Measurements from ENCODE around the gene PSME4. TPM values are rescaled to one million over a fixed set of nuclear protein-coding genes. Genes with fewer than 3 reads are reported as not detected.

The PSME4 gene
- total and polyA plus RNA-seq, 2 of the 13 experiments (the other 11 are each of a cell fraction or from before 2014, with no cell fraction given), result 52.1 to 77.8 TPM

DNA sequence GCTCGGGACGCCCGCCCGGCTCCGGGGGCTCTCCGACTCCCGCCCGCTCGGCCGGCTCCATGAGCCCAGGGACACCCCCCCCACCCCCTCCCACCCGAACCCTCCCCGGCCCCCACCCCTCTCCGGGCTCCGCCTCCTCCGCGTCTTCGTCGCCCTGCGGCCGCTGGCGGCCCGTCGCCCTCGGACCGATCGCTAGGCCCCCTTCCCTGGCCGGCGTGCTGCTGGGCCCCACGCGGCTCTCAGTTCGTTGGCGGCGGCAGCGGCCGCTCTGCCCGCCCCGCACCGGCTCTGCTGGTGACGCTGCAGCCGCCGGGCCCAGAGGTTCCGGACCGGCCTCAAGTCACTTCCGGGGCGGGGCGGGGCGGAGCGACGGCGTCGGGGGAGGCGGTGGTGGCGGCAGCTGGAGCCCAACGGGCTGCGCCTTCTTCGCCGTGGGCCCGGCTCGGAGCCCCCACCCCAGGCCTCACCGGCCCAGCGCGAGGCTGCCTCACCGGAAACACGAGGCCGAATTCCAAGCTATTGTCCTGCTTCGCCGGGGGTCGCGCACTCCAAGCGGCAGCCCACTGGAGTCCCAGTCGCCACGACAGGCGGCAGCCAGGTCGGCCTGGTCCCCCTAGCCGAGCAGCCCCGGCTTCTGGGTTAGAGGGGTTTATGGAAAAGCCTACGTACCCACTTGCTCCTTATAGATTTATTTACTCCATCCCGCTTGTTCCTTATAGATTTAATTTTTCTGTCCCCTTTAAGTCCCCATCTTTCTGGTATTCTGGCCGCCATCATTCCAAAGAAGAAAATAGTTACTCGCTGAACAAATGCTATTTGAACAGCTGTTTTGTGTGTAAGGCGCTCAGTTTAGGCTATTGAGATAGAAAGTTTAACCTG is at the start of gene PSME4 (continued):
- TF ChIP-seq, protein P1, sequence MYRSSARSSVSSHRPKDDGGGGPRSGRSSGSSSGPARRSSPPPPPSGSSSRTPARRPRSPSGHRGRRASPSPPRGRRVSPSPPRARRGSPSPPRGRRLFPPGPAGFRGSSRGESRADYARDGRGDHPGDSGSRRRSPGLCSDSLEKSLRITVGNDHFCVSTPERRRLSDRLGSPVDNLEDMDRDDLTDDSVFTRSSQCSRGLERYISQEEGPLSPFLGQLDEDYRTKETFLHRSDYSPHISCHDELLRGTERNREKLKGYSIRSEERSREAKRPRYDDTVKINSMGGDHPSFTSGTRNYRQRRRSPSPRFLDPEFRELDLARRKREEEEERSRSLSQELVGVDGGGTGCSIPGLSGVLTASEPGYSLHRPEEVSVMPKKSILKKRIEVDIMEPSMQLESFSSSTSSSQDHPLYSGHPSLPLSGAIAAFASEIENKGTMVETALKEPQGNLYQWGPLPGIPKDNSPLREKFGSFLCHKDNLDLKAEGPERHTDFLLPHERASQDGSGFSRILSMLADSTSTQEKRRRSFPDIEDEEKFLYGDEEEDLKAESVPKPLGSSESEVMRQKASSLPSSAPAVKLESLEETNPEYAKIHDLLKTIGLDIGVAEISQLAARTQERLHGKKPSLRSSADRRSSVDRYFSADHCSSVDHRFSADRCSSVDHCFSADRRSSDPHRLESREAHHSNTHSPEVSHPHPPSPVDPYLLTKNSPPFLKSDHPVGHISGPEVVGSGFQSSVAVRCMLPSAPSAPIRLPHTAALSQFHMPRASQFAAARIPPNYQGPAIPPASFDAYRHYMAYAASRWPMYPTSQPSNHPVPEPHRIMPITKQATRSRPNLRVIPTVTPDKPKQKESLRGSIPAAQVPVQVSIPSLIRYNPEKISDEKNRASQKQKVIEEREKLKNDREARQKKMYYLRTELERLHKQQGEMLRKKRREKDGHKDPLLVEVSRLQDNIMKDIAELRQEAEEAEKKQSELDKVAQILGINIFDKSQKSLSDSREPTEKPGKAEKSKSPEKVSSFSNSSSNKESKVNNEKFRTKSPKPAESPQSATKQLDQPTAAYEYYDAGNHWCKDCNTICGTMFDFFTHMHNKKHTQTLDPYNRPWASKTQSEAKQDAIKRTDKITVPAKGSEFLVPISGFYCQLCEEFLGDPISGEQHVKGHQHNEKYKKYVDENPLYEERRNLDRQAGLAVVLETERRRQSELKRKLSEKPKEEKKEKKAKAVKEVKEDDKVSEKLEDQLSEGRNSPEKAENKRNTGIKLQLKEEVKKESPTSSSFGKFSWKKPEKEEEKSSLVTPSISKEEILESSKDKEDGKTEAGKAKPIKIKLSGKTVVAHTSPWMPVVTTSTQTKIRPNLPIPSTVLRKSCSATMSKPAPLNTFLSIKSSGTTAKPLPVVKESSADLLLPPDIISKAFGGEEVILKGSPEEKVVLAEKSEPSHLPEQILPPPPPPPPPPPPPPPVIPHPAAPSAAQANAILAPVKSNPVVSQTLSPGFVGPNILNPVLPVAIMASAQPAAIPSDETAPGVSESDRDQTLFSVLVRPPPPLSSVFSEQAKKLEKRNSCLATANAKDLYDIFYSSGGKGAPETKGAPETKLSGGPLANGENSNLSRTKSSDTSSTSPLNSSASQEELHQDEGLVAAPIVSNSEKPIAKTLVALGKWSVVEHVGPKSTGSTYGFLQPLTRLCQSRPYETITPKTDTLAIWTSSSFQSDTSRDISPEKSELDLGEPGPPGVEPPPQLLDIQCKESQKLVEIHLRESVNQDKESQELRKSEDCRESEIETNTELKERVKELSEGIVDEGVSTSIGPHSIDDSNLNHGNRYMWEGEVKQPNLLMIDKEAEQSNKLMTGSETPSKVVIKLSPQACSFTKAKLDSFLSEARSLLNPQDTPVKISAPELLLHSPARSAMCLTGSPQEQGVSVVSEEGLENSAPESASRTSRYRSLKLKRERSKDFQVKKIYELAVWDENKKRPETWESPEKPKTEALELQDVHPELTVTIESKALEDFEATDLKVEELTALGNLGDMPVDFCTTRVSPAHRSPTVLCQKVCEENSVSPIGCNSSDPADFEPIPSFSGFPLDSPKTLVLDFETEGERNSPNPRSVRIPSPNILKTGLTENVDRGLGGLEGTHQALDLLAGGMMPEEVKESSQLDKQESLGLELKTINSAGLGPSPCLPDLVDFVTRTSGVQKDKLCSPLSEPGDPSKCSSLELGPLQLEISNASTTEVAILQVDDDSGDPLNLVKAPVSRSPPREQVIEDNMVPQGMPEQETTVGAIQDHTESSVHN (CRISPR knock-in tag; IDR thresholded peaks at IDR 0.05), result 0 out of 2 replicates have a peak, but pooled peaks have one; percentile 60
- TF ChIP-seq NR3C1 (CRISPR knock-in tag; IDR thresholded peaks at IDR 0.05) (no peak), ZNF260 (CRISPR knock-in tag; IDR thresholded peaks at IDR 0.05; ENCODE audit: borderline replicate concordance, low read depth) (no peak), CBX5 (CRISPR knock-in tag; IDR thresholded peaks at IDR 0.05; ENCODE audit: borderline replicate concordance) (no peak), AKAP8 (CRISPR knock-in tag; IDR thresholded peaks at IDR 0.05) (0 out of 2 replicates have a peak, but pooled peaks have one; percentile 26), SMAD9 (CRISPR knock-in tag; IDR thresholded peaks at IDR 0.05) (0 out of 2 replicates have a peak, but pooled peaks have one; percentile 55), ATF3 (CRISPR knock-in tag; IDR thresholded peaks at IDR 0.05) (no peak), TRIM24 (CRISPR knock-in tag; IDR thresholded peaks at IDR 0.05) (no peak), ZNF274 (CRISPR knock-in tag; IDR thresholded peaks at IDR 0.05) (peak; percentile 88)
- TF ChIP-seq, protein P2, sequence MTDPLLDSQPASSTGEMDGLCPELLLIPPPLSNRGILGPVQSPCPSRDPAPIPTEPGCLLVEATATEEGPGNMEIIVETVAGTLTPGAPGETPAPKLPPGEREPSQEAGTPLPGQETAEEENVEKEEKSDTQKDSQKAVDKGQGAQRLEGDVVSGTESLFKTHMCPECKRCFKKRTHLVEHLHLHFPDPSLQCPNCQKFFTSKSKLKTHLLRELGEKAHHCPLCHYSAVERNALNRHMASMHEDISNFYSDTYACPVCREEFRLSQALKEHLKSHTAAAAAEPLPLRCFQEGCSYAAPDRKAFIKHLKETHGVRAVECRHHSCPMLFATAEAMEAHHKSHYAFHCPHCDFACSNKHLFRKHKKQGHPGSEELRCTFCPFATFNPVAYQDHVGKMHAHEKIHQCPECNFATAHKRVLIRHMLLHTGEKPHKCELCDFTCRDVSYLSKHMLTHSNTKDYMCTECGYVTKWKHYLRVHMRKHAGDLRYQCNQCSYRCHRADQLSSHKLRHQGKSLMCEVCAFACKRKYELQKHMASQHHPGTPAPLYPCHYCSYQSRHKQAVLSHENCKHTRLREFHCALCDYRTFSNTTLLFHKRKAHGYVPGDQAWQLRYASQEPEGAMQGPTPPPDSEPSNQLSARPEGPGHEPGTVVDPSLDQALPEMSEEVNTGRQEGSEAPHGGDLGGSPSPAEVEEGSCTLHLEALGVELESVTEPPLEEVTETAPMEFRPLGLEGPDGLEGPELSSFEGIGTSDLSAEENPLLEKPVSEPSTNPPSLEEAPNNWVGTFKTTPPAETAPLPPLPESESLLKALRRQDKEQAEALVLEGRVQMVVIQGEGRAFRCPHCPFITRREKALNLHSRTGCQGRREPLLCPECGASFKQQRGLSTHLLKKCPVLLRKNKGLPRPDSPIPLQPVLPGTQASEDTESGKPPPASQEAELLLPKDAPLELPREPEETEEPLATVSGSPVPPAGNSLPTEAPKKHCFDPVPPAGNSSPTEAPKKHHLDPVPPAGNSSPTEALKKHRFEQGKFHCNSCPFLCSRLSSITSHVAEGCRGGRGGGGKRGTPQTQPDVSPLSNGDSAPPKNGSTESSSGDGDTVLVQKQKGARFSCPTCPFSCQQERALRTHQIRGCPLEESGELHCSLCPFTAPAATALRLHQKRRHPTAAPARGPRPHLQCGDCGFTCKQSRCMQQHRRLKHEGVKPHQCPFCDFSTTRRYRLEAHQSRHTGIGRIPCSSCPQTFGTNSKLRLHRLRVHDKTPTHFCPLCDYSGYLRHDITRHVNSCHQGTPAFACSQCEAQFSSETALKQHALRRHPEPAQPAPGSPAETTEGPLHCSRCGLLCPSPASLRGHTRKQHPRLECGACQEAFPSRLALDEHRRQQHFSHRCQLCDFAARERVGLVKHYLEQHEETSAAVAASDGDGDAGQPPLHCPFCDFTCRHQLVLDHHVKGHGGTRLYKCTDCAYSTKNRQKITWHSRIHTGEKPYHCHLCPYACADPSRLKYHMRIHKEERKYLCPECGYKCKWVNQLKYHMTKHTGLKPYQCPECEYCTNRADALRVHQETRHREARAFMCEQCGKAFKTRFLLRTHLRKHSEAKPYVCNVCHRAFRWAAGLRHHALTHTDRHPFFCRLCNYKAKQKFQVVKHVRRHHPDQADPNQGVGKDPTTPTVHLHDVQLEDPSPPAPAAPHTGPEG (CRISPR knock-in tag; IDR thresholded peaks at IDR 0.05), result peak; percentile 75; the same call in 1 of the 2 replicates
- TF ChIP-seq, protein P3, sequence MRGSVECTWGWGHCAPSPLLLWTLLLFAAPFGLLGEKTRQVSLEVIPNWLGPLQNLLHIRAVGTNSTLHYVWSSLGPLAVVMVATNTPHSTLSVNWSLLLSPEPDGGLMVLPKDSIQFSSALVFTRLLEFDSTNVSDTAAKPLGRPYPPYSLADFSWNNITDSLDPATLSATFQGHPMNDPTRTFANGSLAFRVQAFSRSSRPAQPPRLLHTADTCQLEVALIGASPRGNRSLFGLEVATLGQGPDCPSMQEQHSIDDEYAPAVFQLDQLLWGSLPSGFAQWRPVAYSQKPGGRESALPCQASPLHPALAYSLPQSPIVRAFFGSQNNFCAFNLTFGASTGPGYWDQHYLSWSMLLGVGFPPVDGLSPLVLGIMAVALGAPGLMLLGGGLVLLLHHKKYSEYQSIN (CRISPR knock-in tag; IDR thresholded peaks at IDR 0.05; ENCODE audit: borderline replicate concordance), result no peak

Measured in HepG2 (cell line).